ENCODE data around the gene PRR20B.
"Not testable (repeated sequence)": the region's sequence is repeated elsewhere in the genome, so short reads cannot be mapped to it uniquely, and the experiment has no call there.

The PRR20B gene

GRCh38 chr13:57147188-57147587 lies at the start of gene PRR20B:
PRR20B (plus strand) TSS chr13:57147488; CDS start chr13:57147875, 387 bp downstream.
- not testable (repeated sequence) for DNase-seq (ENCODE audit: low spot score)

- no peak for DNase-seq (ENCODE audit: low spot score)
Measured at GRCh38 chr13:57114945-57115344, 32.3 kb upstream of the PRR20B start.

- no peak for DNase-seq (ENCODE audit: low spot score)
Measured at GRCh38 chr13:57123681-57124080, 23.6 kb upstream of the PRR20B start.

- DNase-seq (ENCODE audit: low spot score), result no peak
Measured at GRCh38 chr13:57128909-57129308, 18.4 kb upstream of the PRR20B start.

GRCh38 chr13:57136093-57136492 lies 11.2 kb upstream of the PRR20B start:
- DNase-seq (ENCODE audit: low spot score), result no peak

GRCh38 chr13:57137585-57137984 lies 9.7 kb upstream of the PRR20B start:
- DNase-seq (ENCODE audit: low spot score), result no peak

GRCh38 chr13:57138988-57139387 lies 8.3 kb upstream of the PRR20B start:
- DNase-seq (ENCODE audit: low spot score), result no peak

GRCh38 chr13:57139781-57140180 lies 7.5 kb upstream of the PRR20B start:
- DNase-seq (ENCODE audit: low spot score), result not testable (repeated sequence)

GRCh38 chr13:57140235-57140968 lies 6.9 kb upstream of the PRR20B start, which contains the start of gene PRR20A:
PRR20A (plus strand) TSS chr13:57140918; CDS start chr13:57141305, 387 bp downstream.
- DNase-seq (ENCODE audit: low spot score), result not testable (repeated sequence)

GRCh38 chr13:57148106-57148505 lies 818 bp downstream of the PRR20B start:
- DNase-seq (ENCODE audit: low spot score), result not testable (repeated sequence)

GRCh38 chr13:57153761-57154160 lies 6.5 kb downstream of the PRR20B start, which contains the start of gene PRR20C:
PRR20C (plus strand) TSS chr13:57154061; CDS start chr13:57154448, 387 bp downstream.
- DNase-seq (ENCODE audit: low spot score), result not testable (repeated sequence)

GRCh38 chr13:57160332-57160731 lies 13.0 kb downstream of the PRR20B start, which contains the start of gene PRR20D:
PRR20D (plus strand) TSS chr13:57160632; CDS start chr13:57161019, 387 bp downstream.
- not testable (repeated sequence) for DNase-seq (ENCODE audit: low spot score)

GRCh38 chr13:57166897-57167296 lies 19.6 kb downstream of the PRR20B start, which contains the start of gene PRR20E:
PRR20E (plus strand) TSS chr13:57167197; CDS start chr13:57167584, 387 bp downstream.
- not testable (repeated sequence) for DNase-seq (ENCODE audit: low spot score)

GRCh38 chr13:57191667-57192066 lies 44.4 kb downstream of the PRR20B start:
- DNase-seq (ENCODE audit: low spot score), result no peak

Data from hepatic stellate cell (primary cell).